HepG2 (cell line): Measurements from ENCODE around the gene GGA1. TPM values are rescaled to one million over a fixed set of nuclear protein-coding genes. Genes with fewer than 3 reads are reported as not detected.
A peak's percentile ranks its signal among the peaks of the same experiment; 100 is the strongest.

Experiments used
- AGO1 ChIP-seq: fragments of 200-400 bp; formaldehyde crosslinking; IDR thresholded peaks from 2 replicates; pipeline ENCODE4 v1.6.1; 2017; ENCODE audit warnings: mild to moderate bottlenecking, low read depth, low read length, moderate library complexity; ENCODE audit not compliant: poor library complexity, severe bottlenecking
- ARID5B ChIP-seq: IDR thresholded peaks from 2 replicates; pipeline ENCODE4 v1.4.0; 2020; ENCODE audit warnings: mild to moderate bottlenecking, missing genetic modification reagents
- ASH2L ChIP-seq: fragments of 300-600, 200-600 bp; sonication (generic); IDR thresholded peaks from 2 replicates; pipeline ENCODE4 v1.7.0; 2017; ENCODE audit warnings: low read depth, mild to moderate bottlenecking, moderate library complexity, mixed read lengths, low read length; ENCODE audit not compliant: insufficient read length
- DR1 ChIP-seq: sonication (generic); formaldehyde crosslinking; IDR thresholded peaks from 2 replicates; pipeline ENCODE4 v1.8.0; 2021; ENCODE audit warnings: mild to moderate bottlenecking, missing genetic modification reagents, inconsistent platforms
- ETV5 ChIP-seq: IDR thresholded peaks from 2 replicates; pipeline ENCODE4 v1.6.1; 2018; ENCODE audit warnings: missing biosample characterization, missing genetic modification reagents, inconsistent platforms, borderline replicate concordance
- HMG20B ChIP-seq: conservative IDR thresholded peaks from 2 replicates; pipeline ENCODE4 v1.6.1; 2016; ENCODE audit warnings: missing genetic modification reagents, missing compliant biosample characterization
- KLF12 ChIP-seq: sonication (generic); formaldehyde crosslinking; IDR thresholded peaks from 2 replicates; pipeline ENCODE4 v1.4.0; 2020; ENCODE audit warnings: missing genetic modification reagents, borderline replicate concordance
- MAZ ChIP-seq, 2 experiments: sonication (generic) in 1 of 2; formaldehyde crosslinking in 1 of 2; IDR thresholded peaks; 2 replicates each; pipeline versions ENCODE4 v1.5.0 to v1.6.1; 2012 to 2020; ENCODE audit warnings: low read depth in 2 of 2, mild to moderate bottlenecking in 2 of 2, borderline replicate concordance in 1 of 2, improper control_type of control experiment in 1 of 2, low read length in 1 of 2, missing genetic modification reagents in 1 of 2, moderate library complexity in 1 of 2
- NFE2L1 ChIP-seq: sonication (generic); formaldehyde crosslinking; IDR thresholded peaks from 2 replicates; pipeline ENCODE4 v1.4.0; 2020; ENCODE audit warnings: missing genetic modification reagents, mild to moderate bottlenecking, borderline replicate concordance
- NFYC ChIP-seq: IDR thresholded peaks from 2 replicates; pipeline ENCODE4 v1.6.1; 2016; ENCODE audit warnings: missing genetic modification reagents, missing compliant biosample characterization
- NR2F6 ChIP-seq, 2 experiments: IDR thresholded peaks; 2 replicates each; pipeline ENCODE4 v1.6.1; 2016; ENCODE audit warnings: antibody characterized with exemption in 1 of 2, mild to moderate bottlenecking in 1 of 2
- SIN3A ChIP-seq: IDR thresholded peaks from 2 replicates; pipeline ENCODE4 v1.6.1; 2011; ENCODE audit warnings: low read depth, mild to moderate bottlenecking, control low read depth, low read length, borderline replicate concordance
- SOX13 ChIP-seq, 3 experiments: fragments of 450-650 bp in 1 of 3; sonication (generic) in 1 of 3; formaldehyde crosslinking in 1 of 3; IDR thresholded peaks in 2 of 3; conservative IDR thresholded peaks in 1 of 3; 2 replicates each; pipeline versions ENCODE4 v1.5.0 to v1.6.1; 2016 to 2020; ENCODE audit warnings: antibody characterized with exemption in 1 of 3, mild to moderate bottlenecking in 1 of 3, missing compliant biosample characterization in 1 of 3, missing genetic modification reagents in 1 of 3, moderate library complexity in 1 of 3
- SSRP1 ChIP-seq: IDR thresholded peaks from 2 replicates; pipeline ENCODE4 v1.6.1; 2016; ENCODE audit warnings: control low read depth
- STAG1 ChIP-seq: sonication (generic); formaldehyde crosslinking; IDR thresholded peaks from 2 replicates; pipeline ENCODE4 v1.4.0; 2020; ENCODE audit warnings: missing genetic modification reagents
- TEF ChIP-seq: sonication (generic); formaldehyde crosslinking; IDR thresholded peaks from 2 replicates; pipeline ENCODE4 v1.5.0; 2020; ENCODE audit warnings: missing genetic modification reagents
- TGIF2 ChIP-seq: IDR thresholded peaks from 2 replicates; pipeline ENCODE4 v1.6.1; 2016; ENCODE audit warnings: control low read depth, missing compliant biosample characterization
- TOPORS ChIP-seq: sonication (generic); formaldehyde crosslinking; IDR thresholded peaks from 2 replicates; pipeline ENCODE4 v1.8.0; 2023; ENCODE audit warnings: mild to moderate bottlenecking, missing genetic modification reagents
- ZNF280B ChIP-seq: sonication (generic); formaldehyde crosslinking; IDR thresholded peaks from 2 replicates; pipeline ENCODE4 v1.5.0; 2020; ENCODE audit warnings: missing genetic modification reagents, mild to moderate bottlenecking, borderline replicate concordance
- ZNF451 ChIP-seq: sonication (generic); formaldehyde crosslinking; IDR thresholded peaks from 2 replicates; pipeline ENCODE4 v1.5.0; 2020; ENCODE audit warnings: mild to moderate bottlenecking, missing genetic modification reagents
- ZNF7 ChIP-seq: IDR thresholded peaks from 2 replicates; pipeline ENCODE4 v1.6.1; 2016; ENCODE audit warnings: missing biosample characterization, missing genetic modification reagents
- ZNF737 ChIP-seq: sonication (generic); formaldehyde crosslinking; IDR thresholded peaks from 2 replicates; pipeline ENCODE4 v1.5.0; 2020; ENCODE audit warnings: missing genetic modification reagents, mild to moderate bottlenecking, borderline replicate concordance
- polyA plus RNA-seq, 8 experiments: library from polyadenylated mRNA; depleted of rRNA in 3 of 8; stranded (reverse) in 7 of 8; unstranded in 1 of 8; fragments of >200 nt; fragmentation: Illumina TruSeq in 4 of 8; extraction: Trizol in 4 of 8; gene quantifications; 2 replicates each; pipeline versions ENCODE4 v1.2.1 to v1.2.3, GENCODE V29; 2011 to 2016; ENCODE audit warnings: low read depth in 4 of 8, missing spikeins in 1 of 8, mixed read lengths in 1 of 8; ENCODE audit not compliant: insufficient read depth in 1 of 8
- total RNA-seq, 5 experiments: library from RNA; depleted of rRNA; stranded (reverse); fragments of >200 nt; fragmentation: Illumina TruSeq; extraction: Trizol; gene quantifications; 2 replicates each; pipeline ENCODE4 v1.2.3, GENCODE V29; 2016; ENCODE audit warnings: low read depth in 1 of 5

GGA1 gene
- total and polyA plus RNA-seq, 2 of the 13 experiments (the other 11 are each of a cell fraction or from before 2014, with no cell fraction given): 29.1 to 87.2 TPM

GRCh38 chr22:37607010-37607934 is 1.4 kb upstream of the GGA1 start (continued):
- TF ChIP-seq AGO1 (no peak), TOPORS (CRISPR knock-in tag) (no peak), ETV5 (CRISPR knock-in tag) (peak; percentile 10; the same call in 1 of the 2 replicates), ZNF280B (CRISPR knock-in tag) (peak; percentile 46; the same call in 1 of the 2 replicates), ZNF451 (CRISPR knock-in tag) (no peak), KLF12 (CRISPR knock-in tag) (no peak), HMG20B (CRISPR knock-in tag) (no peak), DR1 (CRISPR knock-in tag) (no peak), ZNF737 (CRISPR knock-in tag) (no peak), STAG1 (CRISPR knock-in tag) (peak; percentile 80), ASH2L (peak; percentile 27), NFYC (CRISPR knock-in tag) (no peak), SOX13 (IDR thresholded peaks at IDR 0.05) (no peak), SOX13 (CRISPR knock-in tag; conservative IDR thresholded peaks at IDR 0.05 in 1 of 2, IDR thresholded peaks at IDR 0.05 in 1 of 2) (peak in 1 of 2 experiments; percentile 34; a peak in 1 of 4 replicates), SSRP1 (no peak), NR2F6 (IDR thresholded peaks at IDR 0.05) (no peak), NR2F6 (CRISPR knock-in tag; IDR thresholded peaks at IDR 0.05) (peak; percentile 66; the same call in 1 of the 2 replicates), SIN3A (no peak), TEF (CRISPR knock-in tag) (no peak), TGIF2 (CRISPR knock-in tag) (no peak), NFE2L1 (CRISPR knock-in tag) (no peak), MAZ (IDR thresholded peaks at IDR 0.05; ENCODE audit: borderline replicate concordance, low read depth, low read length) (no peak), MAZ (CRISPR knock-in tag; IDR thresholded peaks at IDR 0.05; ENCODE audit: low read depth) (peak; percentile 30; the same call in 1 of the 2 replicates), ZNF7 (CRISPR knock-in tag) (no peak), ARID5B (CRISPR knock-in tag) (0 out of 2 replicates have a peak, but pooled peaks have one; percentile 22)
